ENCODE measurements around the gene PTGIS.

GRCh38 chr20:49599746-49600113, 31.8 kb upstream of the PTGIS start:
- TF ChIP-seq CTCF (IDR thresholded peaks at IDR 0.05) (no peak), ZFX (IDR thresholded peaks at IDR 0.05; ENCODE audit: borderline replicate concordance) (no peak)

Measured in 22Rv1 (cell line).